Naive thymus-derived CD4-positive, alpha-beta T cell (primary cell): ENCODE data around the gene CREB5. TPM values are rescaled to one million over a fixed set of nuclear protein-coding genes. Genes with fewer than 3 reads are reported as not detected.
A peak's percentile ranks its signal among the peaks of the same experiment; 100 is the strongest.
"Not testable (repeated sequence)": the region's sequence is repeated elsewhere in the genome, so short reads cannot be mapped to it uniquely, and the experiment has no call there.

Experiments
- ATAC-seq: fragments of 150-1000 bp; cut with Tn5 transposase; 2 replicates; pipeline ENCODE4 v1.10.0; 2021; ENCODE audit warnings: mild to moderate bottlenecking, moderate library complexity
- CTCF ChIA-PET: fragments of 350-600 bp; sonication (Branson Sonifier 250); formaldehyde crosslinking; loops from one replicate; lab custom pipeline; 2021; ENCODE audit warnings: antibody characterized with exemption; lab: Charles Lee
- POLR2A ChIA-PET: fragments of 350-600 bp; sonication (Branson Sonifier 250); formaldehyde crosslinking; loops from one replicate; lab custom pipeline; 2021; ENCODE audit warnings: antibody characterized with exemption, inconsistent platforms; lab: Charles Lee
- DNase-seq, 9 donors: peaks; one replicate each; pipeline versions ENCODE4 v3.0.0 to v3.0.0-alpha.2; 2020 to 2022; ENCODE audit warnings: mixed read lengths in 1 of 9
- H3K27ac ChIP-seq: one replicate; pipeline ENCODE4 v1.7.0; 2013; ENCODE audit warnings: mild to moderate bottlenecking, low read depth, low read length, moderate library complexity
- H3K27me3 ChIP-seq, 2 donors: one replicate each; pipeline ENCODE4 v1.7.0; 2013; ENCODE audit warnings: low read length in 2 of 2, mild to moderate bottlenecking in 2 of 2, moderate library complexity in 2 of 2; ENCODE audit not compliant: control insufficient read depth in 2 of 2, insufficient read depth in 2 of 2
- H3K36me3 ChIP-seq, 3 experiments: 1 replicate in 2 of 3; 2 replicates in 1 of 3; pipeline ENCODE4 v1.7.0; 2013; ENCODE audit warnings: low read length in 3 of 3, mild to moderate bottlenecking in 3 of 3, moderate library complexity in 1 of 3; ENCODE audit not compliant: insufficient read depth in 3 of 3, control insufficient read depth in 2 of 3
- H3K4me1 ChIP-seq, 2 donors: one replicate each; pipeline ENCODE4 v1.7.0; 2013; ENCODE audit warnings: low read length in 2 of 2, mild to moderate bottlenecking in 2 of 2, moderate library complexity in 1 of 2; ENCODE audit not compliant: control insufficient read depth in 2 of 2, insufficient read depth in 2 of 2
- H3K4me3 ChIP-seq: 2 replicates; pipeline ENCODE4 v1.7.0; 2013; ENCODE audit warnings: mild to moderate bottlenecking, low read length
- H3K9me3 ChIP-seq, 3 experiments: 1 replicate in 2 of 3; 2 replicates in 1 of 3; pipeline ENCODE4 v1.7.0; 2013; ENCODE audit warnings: low read length in 3 of 3; ENCODE audit not compliant: control insufficient read depth in 2 of 3
- H3K27ac Mint-ChIP-seq, 9 donors: one replicate each; pipeline ENCODE4 v1.8.0; 2020 to 2022; ENCODE audit warnings: mixed read lengths in 9 of 9, mild to moderate bottlenecking in 8 of 9, moderate library complexity in 5 of 9, inconsistent platforms in 2 of 9
- H3K27me3 Mint-ChIP-seq, 5 donors: one replicate each; pipeline ENCODE4 v1.8.0; 2021 to 2022; ENCODE audit warnings: mixed read lengths in 5 of 5, mild to moderate bottlenecking in 1 of 5
- H3K36me3 Mint-ChIP-seq, 5 donors: one replicate each; pipeline ENCODE4 v1.8.0; 2020 to 2022; ENCODE audit warnings: mixed read lengths in 5 of 5, mild to moderate bottlenecking in 3 of 5, inconsistent platforms in 1 of 5
- H3K4me1 Mint-ChIP-seq, 7 donors: one replicate each; pipeline ENCODE4 v1.8.0; 2020 to 2022; ENCODE audit warnings: mixed read lengths in 7 of 7, mild to moderate bottlenecking in 3 of 7, inconsistent platforms in 1 of 7
- H3K4me3 Mint-ChIP-seq, 10 donors: one replicate each; pipeline ENCODE4 v1.8.0; 2020 to 2022; ENCODE audit warnings: mild to moderate bottlenecking in 10 of 10, mixed read lengths in 10 of 10, moderate library complexity in 6 of 10, inconsistent platforms in 2 of 10
- H3K9me3 Mint-ChIP-seq, 11 donors: one replicate each; pipeline ENCODE4 v1.8.0; 2020 to 2022; ENCODE audit warnings: mixed read lengths in 11 of 11, mild to moderate bottlenecking in 4 of 11, inconsistent platforms in 1 of 11, moderate library complexity in 1 of 11
- intact Hi-C, 2 donors: fragments of 100-400 bp; cut with micrococcal nuclease; formaldehyde crosslinking; loops; one replicate each; pipeline ENCODE4 v1.15.1; 2023
- polyA plus RNA-seq, 2 donors: library from polyadenylated mRNA; unstranded; fragments of 300-500 nt; fragmentation: Illumina TruSeq; gene quantifications; one replicate each; pipeline ENCODE4 v1.2.3, GENCODE V29; 2021
- total RNA-seq, 6 experiments: library from RNA in 5 of 6; stranded (reverse) in 5 of 6; gene quantifications; 1 replicate in 5 of 6; 2 replicates in 1 of 6; pipeline ENCODE4 v1.2.3 and lab custom pipeline; 2021 to 2026

The CREB5 gene
- total and polyA plus RNA-seq, 7 experiments from 2014 or later, result 0.22 to 18.4 (median 3.6) TPM; not detected in 4

- H3K36me3 Mint-ChIP-seq, result no peaks in the 10 kb centered on the region
- no peaks in the 10 kb centered on the region for H3K9me3 Mint-ChIP-seq
- no peak overlapping the region for H3K4me3 ChIP-seq
- H3K27me3 Mint-ChIP-seq, result peaks cover 0 to 9% (median 0%) of the 10 kb centered on the region in 5 donors
- peaks cover 0 to 2% (median 0%) of the 10 kb centered on the region in 7 donors for H3K4me1 Mint-ChIP-seq
- no peak overlapping the region for H3K27ac Mint-ChIP-seq
- no peaks in the 10 kb centered on the region for H3K4me1 ChIP-seq
- no peak overlapping the region for H3K4me3 Mint-ChIP-seq
- ChIA-PET POLR2A (no interaction called here), CTCF (no interaction called here)
- DNase-seq (no peak), ATAC-seq (no peak)
- no peak overlapping the region for H3K27ac ChIP-seq
- no peaks in the 10 kb centered on the region for H3K9me3 ChIP-seq
- H3K36me3 ChIP-seq, result no peaks in the 10 kb centered on the region
- intact Hi-C loops, result no loop called here
- no peaks in the 10 kb centered on the region for H3K27me3 ChIP-seq
Observed at GRCh38 chr7:28815928-28816373, 403.6 kb downstream of the CREB5 start.

GRCh38 chr7:28818996-28819395, 406.7 kb downstream of the CREB5 start:
- H3K27ac Mint-ChIP-seq, result no peak overlapping the region
- H3K36me3 Mint-ChIP-seq, result no peaks in the 10 kb centered on the region
- peaks cover 0 to 2% (median 0%) of the 10 kb centered on the region in 7 donors for H3K4me1 Mint-ChIP-seq
- no peaks in the 10 kb centered on the region for H3K9me3 Mint-ChIP-seq
- peaks cover 0 to 27% (median 13%) of the 10 kb centered on the region in 5 donors for H3K27me3 Mint-ChIP-seq
- Histone ChIP-seq H3K27ac (no peak overlapping the region), H3K27me3 (no peaks in the 10 kb centered on the region), H3K9me3 (no peaks in the 10 kb centered on the region), H3K4me3 (no peak overlapping the region), H3K36me3 (no peaks in the 10 kb centered on the region), H3K4me1 (no peaks in the 10 kb centered on the region)
- ATAC-seq (no peak), DNase-seq (no peak)
- H3K4me3 Mint-ChIP-seq, result no peak overlapping the region
- CTCF ChIA-PET, result no interaction called here
- POLR2A ChIA-PET, result no interaction called here
- intact Hi-C loops, result no loop called here

DNA sequence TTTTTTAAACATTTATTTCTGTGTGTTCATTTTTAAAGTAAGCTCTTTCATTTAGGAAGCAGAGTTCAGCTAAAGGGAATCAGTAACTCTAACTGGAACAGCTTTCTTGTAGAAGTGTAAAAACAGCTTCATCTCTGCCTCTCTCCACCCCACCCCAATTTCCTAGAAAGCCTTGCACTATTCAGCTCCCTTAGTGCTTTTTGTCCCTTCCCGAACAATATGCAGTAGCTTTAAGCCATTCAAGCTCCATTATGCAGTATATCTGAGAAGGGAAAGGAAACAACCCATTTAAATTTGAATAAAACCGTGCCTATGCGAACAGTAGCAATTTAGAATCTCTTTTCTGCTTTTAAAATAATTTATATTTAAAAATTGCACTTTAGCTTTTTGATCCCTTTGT, 411.3 kb downstream of the CREB5 start:
- no peaks in the 10 kb centered on the region for H3K36me3 ChIP-seq

DNA sequence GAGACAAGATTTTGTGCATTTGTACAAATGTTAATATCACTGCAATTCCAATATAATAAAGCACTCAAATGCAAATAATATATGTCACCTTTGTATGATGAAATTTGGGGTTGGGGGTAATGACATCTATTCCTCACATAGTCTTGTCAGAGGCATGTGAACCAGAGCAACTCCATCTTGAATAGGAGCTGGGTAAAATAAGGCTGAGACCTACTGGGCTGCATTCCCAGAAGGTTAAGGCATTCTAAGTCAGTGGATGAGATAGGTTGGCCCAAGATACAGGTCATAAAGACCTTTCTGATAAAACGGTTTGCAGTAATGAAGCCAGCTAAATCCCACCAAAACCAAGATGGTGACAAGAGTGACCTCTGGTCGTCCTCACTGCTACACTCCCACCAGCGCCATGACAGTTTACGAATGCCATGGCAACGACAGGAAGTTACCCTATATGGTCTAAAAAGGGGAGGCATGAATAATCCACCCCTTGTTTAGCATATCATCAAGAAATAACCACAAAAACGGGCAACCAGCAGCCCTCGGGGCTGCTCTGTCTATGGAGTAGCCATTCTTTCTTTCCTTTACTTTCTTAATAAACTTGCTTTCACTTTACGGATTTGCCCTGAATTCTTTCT, 413.6 kb downstream of the CREB5 start:
- H3K4me1 Mint-ChIP-seq, ATAC-seq, CTCF ChIA-PET: not testable (repeated sequence)

More for the DNA sequence above, 411.3 kb downstream of the CREB5 start:
- Histone ChIP-seq H3K9me3 (no peaks in the 10 kb centered on the region), H3K4me1 (no peaks in the 10 kb centered on the region), H3K27ac (no peak overlapping the region), H3K27me3 (no peaks in the 10 kb centered on the region), H3K4me3 (no peak overlapping the region)
- no peaks in the 10 kb centered on the region for H3K36me3 Mint-ChIP-seq
- no peak overlapping the region for H3K4me3 Mint-ChIP-seq
- ChIA-PET CTCF (no interaction called here), POLR2A (no interaction called here)
- ATAC-seq, result no peak
- H3K27ac Mint-ChIP-seq, result no peak overlapping the region
- H3K4me1 Mint-ChIP-seq, result peaks cover 0 to 2% (median 0%) of the 10 kb centered on the region in 7 donors
- peaks cover 0 to 8% (median 0%) of the 10 kb centered on the region in 11 donors for H3K9me3 Mint-ChIP-seq
- no peak for DNase-seq
- H3K27me3 Mint-ChIP-seq, result peaks cover 0 to 41% (median 29%) of the 10 kb centered on the region in 5 donors
- intact Hi-C loops, result no loop called here

DNA sequence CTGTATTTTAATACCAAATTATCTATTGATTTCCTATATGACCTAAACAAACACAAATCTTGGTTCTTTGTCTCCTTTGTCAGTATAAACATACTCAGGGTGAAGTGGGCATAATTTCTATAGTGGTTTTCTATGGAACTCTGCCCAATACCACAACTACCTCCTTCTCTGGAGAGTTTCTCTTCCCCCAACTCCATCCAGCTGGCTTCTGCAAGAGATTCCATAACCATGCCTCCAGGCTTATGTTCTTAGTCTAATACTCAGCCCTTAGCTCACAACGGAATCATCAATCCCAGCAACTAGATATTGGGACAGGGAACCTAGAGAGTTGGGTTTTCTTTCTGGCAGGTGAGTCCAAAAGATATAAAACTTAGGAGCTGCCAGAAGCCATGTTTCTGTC, 418.5 kb downstream of the CREB5 start:
- Mint-ChIP-seq H3K27me3 (peaks cover 4 to 26% (median 20%) of the 10 kb centered on the region in 5 donors), H3K27ac (no peak overlapping the region), H3K4me3 (no peak overlapping the region), H3K9me3 (peaks cover 0 to 8% (median 0%) of the 10 kb centered on the region in 11 donors), H3K4me1 (no peaks in the 10 kb centered on the region), H3K36me3 (no peaks in the 10 kb centered on the region)
- DNase-seq (no peak), ATAC-seq (no peak)
- H3K27ac ChIP-seq, result no peak overlapping the region
- H3K4me1 ChIP-seq, result no peaks in the 10 kb centered on the region
- intact Hi-C loops, result no loop called here
- H3K36me3 ChIP-seq, result no peaks in the 10 kb centered on the region
- H3K27me3 ChIP-seq, result no peaks in the 10 kb centered on the region
- no peaks in the 10 kb centered on the region for H3K9me3 ChIP-seq
- ChIA-PET POLR2A (no interaction called here), CTCF (interaction anchor here (0.7 kb wide), 1 partner anchor 75 kb away, joined by 5 read pairs; no protein-coding TSS in a partner anchor)
- no peak overlapping the region for H3K4me3 ChIP-seq

More for the DNA sequence above, 413.6 kb downstream of the CREB5 start:
- H3K4me3 Mint-ChIP-seq, H3K36me3 Mint-ChIP-seq, H3K9me3 ChIP-seq, intact Hi-C loops, H3K27ac ChIP-seq, POLR2A ChIA-PET, H3K4me3 ChIP-seq, H3K27me3 ChIP-seq, H3K27ac Mint-ChIP-seq, H3K9me3 Mint-ChIP-seq, H3K4me1 ChIP-seq, H3K36me3 ChIP-seq, DNase-seq: not testable (repeated sequence)
- H3K27me3 Mint-ChIP-seq, result peaks cover 0 to 41% (median 33%) of the 10 kb centered on the region in 5 donors

DNA sequence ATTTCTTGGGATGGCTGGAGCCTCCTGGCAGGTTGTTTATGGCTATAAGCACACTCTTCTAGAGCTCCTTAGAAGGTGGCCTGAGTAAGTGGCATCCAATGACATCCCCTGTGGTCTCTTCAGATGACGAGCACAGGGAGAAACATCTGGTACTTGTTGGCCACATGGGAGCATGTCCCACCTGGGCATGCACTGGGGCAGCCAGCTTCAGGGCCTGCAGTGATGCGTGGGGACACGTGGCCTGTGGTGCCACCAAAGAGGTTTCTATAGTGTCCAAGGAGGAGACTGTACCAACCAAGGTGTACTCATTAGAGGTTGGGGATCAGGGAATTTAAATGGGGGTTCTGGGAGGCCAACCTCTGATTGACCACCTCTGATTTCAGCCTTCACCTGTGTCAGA, 420.4 kb downstream of the CREB5 start:
- Histone ChIP-seq H3K4me1 (no peaks in the 10 kb centered on the region), H3K36me3 (no peaks in the 10 kb centered on the region), H3K9me3 (no peaks in the 10 kb centered on the region), H3K27ac (no peak overlapping the region), H3K27me3 (no peaks in the 10 kb centered on the region), H3K4me3 (no peak overlapping the region)
- no peaks in the 10 kb centered on the region for H3K4me1 Mint-ChIP-seq
- ATAC-seq, result no peak
- intact Hi-C loops, result no loop called here
- H3K27ac Mint-ChIP-seq, result peak overlapping the region in 1 of 9 donors; percentile 32
- CTCF ChIA-PET, result no interaction called here
- peaks cover 4 to 11% (median 6%) of the 10 kb centered on the region in 5 donors for H3K27me3 Mint-ChIP-seq
- no peak overlapping the region for H3K4me3 Mint-ChIP-seq
- POLR2A ChIA-PET, result no interaction called here
- H3K9me3 Mint-ChIP-seq, result peaks cover 0 to 6% (median 0%) of the 10 kb centered on the region in 11 donors
- peaks cover 0 to 2% (median 0%) of the 10 kb centered on the region in 5 donors for H3K36me3 Mint-ChIP-seq
- no peak for DNase-seq

GRCh38 chr7:28835800-28836199, 423.5 kb downstream of the CREB5 start:
- H3K27me3 ChIP-seq, result no peaks in the 10 kb centered on the region
- peaks cover 0 to 10% (median 0%) of the 10 kb centered on the region in 11 donors for H3K9me3 Mint-ChIP-seq
- no peak overlapping the region for H3K27ac Mint-ChIP-seq
- H3K27ac ChIP-seq, result no peak overlapping the region
- H3K4me1 Mint-ChIP-seq, result no peaks in the 10 kb centered on the region
- CTCF ChIA-PET, result no interaction called here
- H3K4me3 ChIP-seq, result no peak overlapping the region
- intact Hi-C loops, result no loop called here
- H3K27me3 Mint-ChIP-seq, result peaks cover 3 to 11% (median 6%) of the 10 kb centered on the region in 5 donors
- no peak overlapping the region for H3K4me3 Mint-ChIP-seq
- H3K9me3 ChIP-seq, result no peaks in the 10 kb centered on the region
- no peak for ATAC-seq
- no peaks in the 10 kb centered on the region for H3K36me3 ChIP-seq
- POLR2A ChIA-PET, result no interaction called here
- DNase-seq, result no peak
- no peaks in the 10 kb centered on the region for H3K4me1 ChIP-seq
- peaks cover 0 to 3% (median 0%) of the 10 kb centered on the region in 5 donors for H3K36me3 Mint-ChIP-seq
